GM18505 (cell line): ENCODE measurements around the gene ZFP2.
A peak's percentile ranks its signal among the peaks of the same experiment; 100 is the strongest.
"Not testable (repeated sequence)": the region's sequence is repeated elsewhere in the genome, so short reads cannot be mapped to it uniquely, and the experiment has no call there.

Experiments used
- ATAC-seq: cut with Tn5 transposase; IDR thresholded peaks from one replicate; pipeline ENCODE4 v1.9.1; 2021; ENCODE audit not compliant: unreplicated experiment
- POLR2A ChIP-seq: IDR thresholded peaks from 4 replicates; pipeline ENCODE4 v1.6.1; 2011; ENCODE audit warnings: borderline replicate concordance; ENCODE audit not compliant: insufficient read depth, insufficient read length; ENCODE audit errors: extremely low read depth

The ZFP2 gene

DNA sequence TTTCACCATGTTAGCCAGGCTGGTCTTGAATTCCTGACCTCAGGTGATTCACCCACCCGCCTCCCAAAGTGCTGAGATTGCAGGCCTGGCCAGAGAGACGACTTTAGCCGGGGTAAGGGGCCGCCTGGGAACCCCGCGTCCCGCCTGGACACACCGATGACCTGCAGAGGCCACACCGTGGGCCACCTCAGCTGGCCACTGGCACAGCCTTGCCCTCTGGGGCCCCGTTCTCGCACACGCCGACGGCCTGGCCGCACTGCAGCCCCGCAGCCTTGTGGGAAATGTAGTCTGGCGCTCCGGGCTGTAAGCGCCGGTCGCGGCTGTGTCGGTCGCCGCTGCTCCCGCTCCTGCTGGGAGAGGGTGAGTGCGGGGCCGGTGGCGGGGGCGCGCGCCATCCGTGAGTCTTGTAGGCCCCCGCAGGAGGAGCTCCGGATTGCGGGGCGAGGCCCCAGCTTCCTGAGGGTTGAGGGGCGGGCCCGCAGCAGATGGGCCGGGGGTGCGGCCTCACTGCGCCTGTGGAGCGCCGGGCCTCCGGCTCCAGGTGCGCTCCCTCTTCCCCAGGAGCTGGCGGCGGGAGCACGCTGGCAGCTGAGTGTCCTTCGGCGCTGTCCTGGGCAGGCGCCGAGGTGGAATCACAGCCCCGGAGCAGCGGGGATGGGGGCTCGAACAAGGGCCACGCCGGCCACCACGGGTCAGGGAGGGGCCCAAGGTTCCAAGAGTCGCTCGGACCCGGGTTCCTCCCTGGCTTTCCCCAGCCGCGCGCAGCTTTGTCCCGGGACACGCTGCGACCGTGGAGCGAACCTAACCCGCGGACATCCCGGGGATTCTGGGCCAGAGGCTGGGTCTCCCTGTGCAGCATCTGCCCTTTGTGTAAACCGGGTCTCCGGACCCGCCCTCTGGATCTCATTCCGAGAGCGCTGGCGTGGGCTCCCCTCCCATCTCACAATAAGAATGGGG lies at the start of gene ZFP2:
TSS of gene ZFP2 (plus strand) at position 299 of the 957 bp plus-strand sequence. CDS start 35,401 bp downstream, outside the sequence.
- no peak for ATAC-seq
- no peak for TF ChIP-seq POLR2A

- no peak for ATAC-seq
- no peak for TF ChIP-seq POLR2A
These were observed 46.4 kb upstream of the ZFP2 start for GRCh38 chr5:178849316-178849715.

DNA sequence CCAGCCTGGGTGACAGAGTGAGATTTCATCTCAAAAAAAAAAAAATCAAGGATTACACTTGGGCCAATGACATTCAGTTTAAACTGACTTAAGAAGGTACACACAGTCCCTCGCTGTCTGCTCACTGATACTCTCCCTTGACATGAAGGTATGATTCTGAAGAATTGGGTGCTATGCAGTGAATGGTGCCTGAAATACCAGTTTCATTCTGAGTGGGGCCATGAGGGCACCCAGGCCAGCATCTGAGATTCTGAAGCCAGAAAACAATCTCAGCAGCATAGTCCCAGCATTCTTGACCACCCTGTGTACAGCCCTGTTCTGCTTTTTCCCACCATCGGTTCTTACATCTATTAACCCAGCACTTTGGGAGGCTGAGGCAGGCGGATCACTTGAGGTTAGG lies 43.8 kb upstream of the ZFP2 start:
- TF ChIP-seq POLR2A: no peak
- no peak for ATAC-seq

- TF ChIP-seq POLR2A: no peak
These were observed 41.4 kb upstream of the ZFP2 start for GRCh38 chr5:178854284-178854683.

GRCh38 chr5:178859625-178860521 lies 35.8 kb upstream of the ZFP2 start, which contains the start of gene ZNF354B:
TSS of gene ZNF354B (plus strand) at chr5:178859953. CDS start at chr5:178861048, 1,095 bp downstream.
- peak; percentile 96 for ATAC-seq
- peak; percentile 66 for TF ChIP-seq POLR2A

More at GRCh38 chr5:178854284-178854683, 41.4 kb upstream of the ZFP2 start:
- ATAC-seq: no peak

DNA sequence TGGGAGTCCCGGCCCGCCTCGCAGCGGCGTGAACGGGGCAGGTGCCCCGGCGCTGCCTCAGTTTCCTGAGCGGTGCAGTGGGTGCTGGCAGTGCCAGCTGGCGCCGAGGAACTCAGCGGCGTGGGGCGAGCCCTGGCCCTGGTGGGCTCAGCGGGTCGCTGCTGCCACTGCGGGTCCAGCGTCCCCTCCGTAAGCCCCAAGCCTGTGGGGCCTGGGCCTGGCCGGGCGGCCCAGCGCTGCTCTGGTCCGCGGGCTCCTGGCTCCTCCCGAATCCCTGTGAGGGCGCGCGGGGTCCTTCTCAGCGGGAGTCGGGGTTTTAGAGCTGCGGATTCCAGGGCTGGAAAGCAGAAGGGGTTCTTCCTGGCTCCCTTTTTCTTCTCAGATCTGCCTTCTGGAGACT lies 35.1 kb upstream of the ZFP2 start:
- not testable (repeated sequence) for ATAC-seq

GRCh38 chr5:178861627-178862026 lies 34.1 kb upstream of the ZFP2 start:
- TF ChIP-seq POLR2A: no peak
- no peak for ATAC-seq

DNA sequence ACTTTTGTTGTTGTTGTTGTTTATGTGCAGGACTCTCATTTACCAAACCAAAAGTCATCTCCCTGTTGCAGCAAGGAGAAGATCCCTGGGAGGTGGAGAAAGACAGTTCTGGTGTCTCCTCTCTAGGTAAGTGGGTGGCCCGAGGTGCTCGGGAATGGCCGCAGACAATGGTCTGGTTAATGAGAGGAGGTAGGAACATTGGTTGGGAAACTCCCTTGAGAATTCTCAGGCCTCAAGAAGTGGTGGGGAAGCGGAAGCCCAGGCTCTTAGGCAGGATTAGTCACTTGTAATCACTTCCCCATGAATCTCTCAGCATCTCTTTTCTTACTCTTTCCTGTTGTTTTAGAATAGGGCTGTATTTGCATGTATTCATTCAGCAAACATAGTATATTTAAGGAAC lies 28.8 kb upstream of the ZFP2 start:
- no peak for ATAC-seq
- no peak for TF ChIP-seq POLR2A

DNA sequence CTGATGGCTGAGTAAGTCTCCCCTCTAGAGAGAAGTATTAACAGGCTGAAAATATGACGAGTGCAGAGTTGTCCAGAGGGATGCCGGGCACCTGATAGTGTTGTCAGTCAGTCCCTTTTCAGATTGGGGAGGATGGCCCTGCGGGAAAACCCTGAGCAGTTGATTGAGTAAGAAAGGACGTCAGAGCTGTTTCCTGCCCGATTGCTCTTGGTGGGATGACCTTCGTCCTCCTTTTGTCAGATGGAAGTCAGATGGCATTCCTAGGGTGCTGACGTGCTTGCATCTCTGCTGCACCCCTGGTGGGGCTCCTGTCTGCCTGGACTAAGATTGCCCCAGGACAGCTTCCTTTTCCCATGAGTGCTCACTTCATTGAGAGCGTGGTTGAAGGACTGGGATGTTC lies 26.1 kb upstream of the ZFP2 start:
- no peak for ATAC-seq
- no peak for TF ChIP-seq POLR2A

GRCh38 chr5:178870411-178870810 lies 25.3 kb upstream of the ZFP2 start:
- ATAC-seq: no peak
- TF ChIP-seq POLR2A: no peak

GRCh38 chr5:178872302-178872701 lies 23.4 kb upstream of the ZFP2 start:
- ATAC-seq: no peak
- TF ChIP-seq POLR2A: no peak

DNA sequence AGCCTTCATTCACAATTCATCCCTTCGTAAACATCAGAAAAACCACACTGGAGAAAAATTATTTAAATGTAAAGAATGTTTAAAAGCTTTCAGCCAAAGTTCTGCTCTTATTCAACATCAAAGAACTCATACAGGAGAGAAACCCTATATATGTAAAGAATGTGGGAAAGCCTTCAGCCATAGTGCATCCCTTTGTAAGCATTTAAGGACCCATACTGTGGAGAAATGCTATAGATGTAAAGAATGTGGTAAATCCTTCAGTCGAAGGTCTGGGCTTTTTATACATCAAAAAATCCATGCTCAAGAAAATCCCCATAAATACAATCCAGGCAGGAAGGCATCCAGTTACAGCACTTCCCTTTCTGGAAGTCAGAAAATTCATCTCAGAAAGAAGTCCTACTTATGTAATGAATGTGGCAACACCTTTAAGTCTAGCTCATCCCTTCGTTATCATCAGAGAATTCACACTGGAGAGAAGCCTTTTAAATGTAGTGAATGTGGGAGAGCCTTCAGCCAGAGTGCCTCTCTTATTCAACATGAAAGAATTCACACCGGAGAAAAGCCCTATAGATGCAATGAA lies 12.5 kb upstream of the ZFP2 start:
- not testable (repeated sequence) for ATAC-seq

DNA sequence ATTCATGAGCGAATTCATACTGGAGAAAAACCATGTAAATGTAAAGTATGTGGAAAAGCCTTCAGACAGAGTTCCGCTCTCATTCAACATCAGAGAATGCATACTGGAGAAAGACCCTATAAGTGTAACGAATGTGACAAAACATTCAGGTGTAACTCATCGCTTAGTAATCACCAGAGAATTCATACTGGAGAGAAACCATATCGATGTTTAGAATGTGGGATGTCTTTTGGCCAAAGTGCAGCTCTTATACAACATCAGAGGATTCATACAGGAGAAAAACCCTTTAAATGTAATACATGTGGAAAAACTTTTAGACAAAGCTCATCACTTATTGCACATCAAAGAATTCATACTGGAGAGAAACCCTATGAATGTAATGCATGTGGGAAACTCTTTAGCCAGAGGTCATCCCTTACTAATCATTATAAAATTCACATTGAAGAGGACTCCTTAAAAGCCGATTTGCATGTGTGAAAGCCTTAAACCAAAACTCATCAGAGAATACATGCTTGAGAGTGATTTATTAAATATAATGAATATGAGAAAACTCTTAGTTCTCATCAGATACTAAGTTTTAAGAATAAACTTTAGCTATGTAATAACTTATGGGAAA lies 11.8 kb upstream of the ZFP2 start:
- no peak for TF ChIP-seq POLR2A
- no peak for ATAC-seq

GRCh38 chr5:178899289-178899688 lies 3.6 kb downstream of the ZFP2 start:
- no peak for ATAC-seq
- no peak for TF ChIP-seq POLR2A
